KOPT-K1 (cell line): ENCODE results near the gene NCOA4.

Experiments
- H3K27ac ChIP-seq: fragments of 200-600 bp; sonication (generic); 2 replicates; pipeline ENCODE4 v1.5.1; 2016; ENCODE audit warnings: antibody characterized with exemption, mild to moderate bottlenecking, low read depth, low read length; ENCODE audit not compliant: poor library complexity, severe bottlenecking
- H3K36me3 ChIP-seq: fragments of 200-600 bp; sonication (generic); 2 replicates; pipeline ENCODE4 v1.5.1; 2017; ENCODE audit warnings: antibody characterized with exemption, mild to moderate bottlenecking, low read length, moderate library complexity; ENCODE audit not compliant: insufficient read depth
- H3K9me3 ChIP-seq: fragments of 200-600 bp; sonication (generic); 2 replicates; pipeline ENCODE4 v1.5.1; 2017; ENCODE audit warnings: antibody characterized with exemption, low read length, mild to moderate bottlenecking; ENCODE audit not compliant: insufficient read depth, poor library complexity, severe bottlenecking

NCOA4 gene

DNA sequence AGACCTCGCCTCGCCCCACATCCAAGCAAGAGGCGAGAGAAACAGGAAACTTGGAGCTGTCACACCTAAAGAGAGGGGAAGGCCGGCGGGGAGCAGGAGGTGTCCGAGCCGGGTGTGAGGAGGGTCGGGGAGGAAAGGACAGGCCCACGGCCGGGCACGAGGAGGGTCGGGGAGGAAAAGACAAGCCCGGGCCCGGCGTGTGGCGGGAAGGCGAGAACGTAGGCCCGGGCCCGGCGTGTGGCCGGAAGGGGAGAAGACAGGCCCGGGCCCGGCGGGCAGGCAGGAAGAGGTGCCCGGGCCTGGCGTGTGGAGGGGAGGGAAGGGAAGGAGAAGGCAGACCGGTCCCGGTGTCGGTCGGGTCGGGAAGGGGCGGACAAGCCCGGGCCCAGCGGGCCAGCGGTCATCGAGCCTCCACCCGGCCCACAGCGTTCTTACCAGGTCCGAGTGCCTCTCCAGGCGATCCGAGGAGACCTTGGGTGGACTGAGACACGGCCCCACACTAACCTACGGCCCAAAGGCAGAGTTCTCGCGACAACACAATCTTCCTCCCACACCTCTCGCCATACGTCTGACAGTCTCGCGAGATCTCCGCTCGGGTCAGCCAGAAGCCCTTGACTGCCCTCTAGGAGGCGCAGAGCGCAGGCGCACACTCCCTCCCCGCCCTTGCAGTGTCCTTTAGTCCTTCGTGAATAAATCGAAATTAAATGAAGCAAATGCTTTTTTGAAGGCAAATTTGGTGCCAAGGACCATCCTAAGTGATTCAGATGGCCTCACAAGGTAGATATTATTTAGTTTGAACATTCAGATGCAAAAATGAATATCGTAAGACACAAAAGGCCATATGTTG, at the start of gene NCOA4:
TSS of gene NCOA4 (minus strand) at position 533 of the 847 bp plus-strand sequence. CDS start 13,943 bp downstream, outside the sequence.
- no peaks in the 10 kb centered on the region for H3K9me3 ChIP-seq
- peak within 1 kb of the TSS; percentile 83 for H3K27ac ChIP-seq
- H3K36me3 ChIP-seq, result peaks cover 27% of the 10 kb centered on the region

DNA sequence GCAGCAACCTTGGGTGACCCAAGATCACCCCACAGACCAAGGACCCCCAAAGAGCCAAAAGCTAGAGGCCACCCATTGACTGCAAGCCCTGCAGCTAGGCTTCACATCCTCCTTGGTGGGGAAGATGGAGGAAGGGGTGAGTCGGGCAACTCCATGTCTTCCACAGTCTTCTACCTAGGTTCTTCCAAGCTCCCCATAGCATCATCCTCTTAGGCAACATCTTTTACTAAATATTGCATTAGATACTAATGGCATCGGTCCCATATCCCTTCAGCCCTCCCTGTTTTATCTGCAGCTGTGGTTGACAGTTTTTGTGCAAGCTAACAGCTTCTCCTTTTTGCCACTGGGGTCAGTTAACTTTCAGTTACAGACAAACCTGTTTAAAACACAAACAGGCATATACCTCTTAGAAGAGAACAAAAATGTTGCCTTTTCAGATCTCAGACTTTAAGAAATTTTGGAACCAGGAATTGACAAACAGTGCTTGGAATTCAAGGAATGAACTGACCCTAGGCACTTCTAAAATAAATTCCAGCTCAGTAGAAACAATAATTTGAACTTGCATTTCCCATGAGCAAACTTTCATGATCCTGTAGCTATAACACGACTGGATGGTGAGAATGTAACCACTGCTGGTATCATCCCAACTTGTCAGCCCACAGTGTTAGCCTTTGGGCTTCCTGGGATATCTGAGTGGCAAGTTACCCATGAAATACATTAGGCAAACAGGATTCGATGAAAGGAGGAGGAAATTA, 49.6 kb upstream of the NCOA4 start:
- peak overlapping the region; percentile 45 for H3K27ac ChIP-seq
- no peaks in the 10 kb centered on the region for H3K9me3 ChIP-seq

DNA sequence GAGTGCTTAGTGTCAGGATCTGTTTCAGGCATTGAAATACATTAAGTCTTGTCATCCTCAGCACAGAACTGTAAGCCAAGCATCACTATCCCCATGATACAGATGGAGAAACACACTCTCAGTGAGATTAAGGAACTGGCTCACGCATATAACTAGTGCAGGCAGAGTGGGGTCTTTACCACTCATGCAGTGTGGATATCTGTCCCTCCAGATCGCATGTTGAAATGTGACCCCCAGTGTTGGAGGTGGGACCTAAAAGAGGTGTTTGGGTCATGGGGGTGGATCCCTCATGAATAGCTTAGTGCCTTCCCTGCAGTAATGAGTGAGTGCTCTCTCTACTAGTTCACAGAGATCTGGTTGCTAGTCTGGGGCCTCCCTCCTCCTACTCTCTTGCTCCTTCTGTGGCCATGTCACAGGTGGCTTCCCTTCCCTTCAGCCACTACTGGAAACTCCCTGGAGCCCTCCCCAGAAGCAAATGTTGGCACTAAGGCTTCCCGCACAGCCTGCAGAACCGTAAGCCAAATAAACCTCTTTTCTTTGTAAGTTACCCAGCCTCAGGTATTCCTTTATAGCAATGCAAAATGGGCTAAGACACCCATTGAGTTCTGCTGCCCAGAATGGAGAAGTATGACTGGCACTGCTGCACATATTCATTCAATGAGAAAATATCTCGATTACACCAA, 47.4 kb upstream of the NCOA4 start:
- Histone ChIP-seq H3K36me3 (no peaks in the 10 kb centered on the region), H3K27ac (peak overlapping the region; percentile 42), H3K9me3 (no peaks in the 10 kb centered on the region)

More for the DNA sequence above, 49.6 kb upstream of the NCOA4 start:
- no peaks in the 10 kb centered on the region for H3K36me3 ChIP-seq

DNA sequence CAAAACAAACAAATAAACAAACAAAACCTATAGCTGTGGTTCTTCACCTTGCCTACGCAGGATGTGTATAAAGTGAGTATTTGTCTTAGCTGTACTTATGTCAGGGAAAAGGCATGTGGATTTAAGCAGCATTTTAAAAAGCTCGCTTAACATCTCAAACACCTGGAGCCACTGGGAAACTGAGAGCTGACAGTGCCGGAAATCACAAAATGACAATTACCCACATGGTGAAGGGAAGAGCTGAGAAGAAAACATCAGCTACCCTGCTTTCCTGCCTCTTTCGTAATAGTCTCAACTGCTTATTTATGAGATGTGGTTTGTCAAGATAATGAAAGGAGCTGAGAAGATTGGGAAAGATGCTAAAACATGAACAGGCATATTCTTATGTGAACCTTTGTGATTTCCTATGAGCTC, 46.7 kb upstream of the NCOA4 start:
- Histone ChIP-seq H3K36me3 (no peaks in the 10 kb centered on the region), H3K9me3 (no peaks in the 10 kb centered on the region), H3K27ac (peak overlapping the region; percentile 42)

DNA sequence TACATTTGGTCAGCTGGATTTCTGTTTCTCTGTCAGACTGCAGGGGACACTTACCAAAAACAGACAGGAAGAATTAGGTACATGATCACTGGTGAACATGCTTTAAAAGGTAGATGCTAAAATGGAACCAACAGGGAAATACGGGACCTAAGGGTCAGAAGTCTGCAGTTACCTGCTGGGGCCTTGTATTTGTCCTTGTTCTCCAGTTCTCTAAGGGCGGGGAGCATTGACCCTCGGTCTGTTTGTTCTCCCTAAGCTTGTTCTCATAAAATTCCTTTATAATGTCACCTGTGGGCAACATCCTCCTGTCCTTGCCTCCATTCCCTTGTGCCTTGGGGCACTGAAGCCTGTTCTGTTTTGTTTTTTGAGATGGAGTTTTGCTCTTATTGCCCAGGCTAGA, 45.4 kb upstream of the NCOA4 start:
- Histone ChIP-seq H3K36me3 (no peaks in the 10 kb centered on the region), H3K27ac (no peak overlapping the region), H3K9me3 (no peaks in the 10 kb centered on the region)

DNA sequence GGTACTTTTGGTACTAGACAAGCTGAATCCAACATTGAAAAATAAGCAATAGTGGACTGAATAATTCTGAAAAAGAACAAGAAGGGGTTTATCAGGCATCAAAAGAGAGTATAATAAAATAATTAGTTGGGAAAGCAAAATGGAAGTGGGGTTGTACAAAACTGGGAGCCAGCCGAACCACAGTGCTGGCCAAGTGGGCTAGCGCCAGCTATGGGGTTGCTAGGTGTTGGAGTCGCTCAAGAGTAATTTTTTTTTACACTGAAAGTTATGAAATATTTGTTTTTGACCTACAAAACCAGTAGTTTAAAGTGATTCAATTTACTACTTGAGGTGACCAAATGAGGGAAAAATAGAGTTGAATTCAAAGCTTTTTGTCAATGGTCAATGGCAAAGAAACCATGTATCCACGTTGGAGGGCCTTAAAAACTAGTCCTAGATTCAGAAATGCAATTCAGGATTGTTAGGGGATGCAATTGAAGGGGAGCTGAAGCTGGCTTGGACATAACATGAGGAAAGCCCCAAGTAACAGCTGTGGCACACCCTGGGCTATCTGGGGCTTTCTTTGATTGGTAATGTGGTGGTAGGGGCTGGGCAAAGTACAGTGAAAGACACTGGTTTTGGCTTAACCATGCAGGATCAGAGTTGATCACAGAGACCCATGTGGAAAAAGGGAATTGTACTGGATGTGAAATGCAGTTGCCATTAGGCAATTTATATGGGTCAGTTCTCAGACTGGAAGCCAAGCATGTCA, 43.9 kb upstream of the NCOA4 start:
- Histone ChIP-seq H3K27ac (no peak overlapping the region), H3K9me3 (no peaks in the 10 kb centered on the region), H3K36me3 (no peaks in the 10 kb centered on the region)

DNA sequence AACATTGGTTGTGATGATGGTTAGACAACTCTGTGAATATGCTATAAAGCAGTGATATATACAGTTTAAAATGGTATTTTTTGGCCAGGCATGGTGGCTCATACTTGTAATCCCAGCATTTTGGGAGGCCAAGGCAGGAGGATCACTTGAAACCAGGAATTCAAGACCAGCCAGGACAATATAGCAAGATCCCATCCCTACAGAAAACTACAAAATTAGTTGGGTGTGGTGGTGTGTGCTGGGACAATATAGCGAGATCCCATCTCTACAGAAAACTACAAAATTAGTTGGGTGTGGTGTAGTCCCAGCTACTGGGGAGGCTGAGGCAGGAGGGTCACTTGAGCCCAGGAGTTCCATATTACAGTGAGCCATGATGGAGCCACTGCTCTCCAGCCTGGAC, 43.1 kb upstream of the NCOA4 start:
- Histone ChIP-seq H3K9me3 (no peaks in the 10 kb centered on the region), H3K27ac (no peak overlapping the region), H3K36me3 (no peaks in the 10 kb centered on the region)

DNA sequence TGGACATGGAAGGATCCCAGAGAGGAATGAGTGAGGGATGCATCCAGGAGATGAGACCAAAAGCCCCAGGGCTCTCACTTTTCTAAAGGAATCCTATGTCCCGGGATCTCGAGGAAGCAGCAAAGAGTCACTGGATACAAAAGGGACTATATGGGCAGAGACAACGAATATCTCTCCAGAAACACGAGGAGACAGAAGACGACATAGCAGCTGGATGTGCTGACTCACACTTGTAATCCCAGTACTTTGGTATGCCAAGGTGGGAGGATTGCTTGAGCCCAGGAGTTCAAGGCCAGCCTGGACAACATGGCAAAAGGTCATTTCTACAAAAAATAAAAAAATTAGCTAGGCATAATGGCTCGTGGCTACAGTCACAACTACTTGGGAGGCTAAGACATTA, 40.3 kb upstream of the NCOA4 start:
- Histone ChIP-seq H3K36me3 (no peaks in the 10 kb centered on the region), H3K27ac (no peak overlapping the region), H3K9me3 (no peaks in the 10 kb centered on the region)

DNA sequence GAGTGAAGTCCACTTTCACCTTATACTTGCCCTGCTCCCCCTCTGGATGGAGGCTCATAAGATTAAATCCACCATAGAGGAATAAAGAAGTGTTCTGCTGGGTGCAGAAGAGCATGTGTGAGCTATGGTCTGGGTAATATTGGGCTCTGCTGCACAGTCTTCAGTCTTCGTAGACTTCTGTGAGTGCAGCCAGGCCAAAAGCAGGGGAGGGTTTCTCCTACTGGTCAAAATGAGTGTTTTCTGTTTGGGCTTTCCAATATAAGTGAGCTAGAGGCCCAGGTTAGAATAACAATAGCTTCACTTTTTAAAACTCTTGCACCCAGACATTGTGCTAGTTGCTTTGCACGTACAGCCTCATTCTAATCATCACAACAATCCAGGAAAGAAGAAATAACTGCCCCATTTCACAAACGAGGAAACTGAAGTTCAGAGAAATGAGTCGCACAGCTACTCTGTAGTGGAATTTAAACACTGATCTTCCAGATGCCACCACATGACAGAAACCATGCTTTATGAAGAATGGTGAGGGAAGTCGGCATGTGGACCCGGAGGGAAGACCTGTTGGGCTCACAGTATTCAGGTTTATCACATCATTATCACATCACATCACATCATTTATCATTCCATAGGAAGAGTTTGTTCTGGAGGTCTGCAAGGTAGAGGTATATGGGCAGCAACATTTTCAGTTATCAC, 39.5 kb upstream of the NCOA4 start:
- Histone ChIP-seq H3K27ac (no peak overlapping the region), H3K36me3 (no peaks in the 10 kb centered on the region), H3K9me3 (no peaks in the 10 kb centered on the region)

DNA sequence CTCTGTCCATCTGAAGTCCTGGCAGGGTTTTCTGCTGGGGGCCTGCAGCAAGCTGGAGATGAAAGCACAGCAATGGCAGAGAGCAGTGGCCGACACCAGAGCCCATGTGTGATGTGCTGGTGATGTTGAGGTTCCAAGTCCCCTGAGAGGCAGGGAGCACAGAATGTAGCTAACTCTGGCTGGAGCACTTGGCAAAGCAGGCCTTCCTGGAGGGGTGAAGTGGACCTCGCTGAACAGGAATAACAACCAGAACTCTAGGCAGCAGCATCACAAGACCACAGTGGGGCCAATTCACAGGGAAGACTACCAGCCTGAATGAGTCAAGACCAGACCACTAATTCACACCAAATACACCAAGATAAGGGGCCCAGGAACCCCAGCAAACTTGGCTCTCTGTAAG, 38.5 kb upstream of the NCOA4 start:
- Histone ChIP-seq H3K27ac (no peak overlapping the region), H3K9me3 (no peaks in the 10 kb centered on the region), H3K36me3 (no peaks in the 10 kb centered on the region)

DNA sequence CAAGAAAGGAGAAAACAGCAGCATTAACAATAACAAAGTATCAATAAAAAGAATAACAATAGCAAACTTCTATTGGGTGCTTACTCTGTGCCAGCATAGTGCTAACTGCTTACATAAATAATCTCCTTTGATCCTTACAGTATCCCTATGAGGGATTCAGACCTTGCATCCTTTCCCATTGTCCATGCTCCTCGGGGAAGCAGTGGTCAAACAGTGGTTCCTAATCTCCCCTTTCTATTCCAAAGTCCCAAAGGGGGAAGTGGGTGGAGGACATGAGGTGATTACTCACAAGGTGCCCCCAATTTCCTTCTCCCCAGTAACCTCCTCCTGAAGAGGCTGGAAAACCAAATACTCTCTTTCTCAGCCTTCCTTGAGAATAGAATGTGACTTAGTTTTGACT, 37.7 kb upstream of the NCOA4 start:
- no peak overlapping the region for H3K27ac ChIP-seq
- no peaks in the 10 kb centered on the region for H3K9me3 ChIP-seq
- no peaks in the 10 kb centered on the region for H3K36me3 ChIP-seq

DNA sequence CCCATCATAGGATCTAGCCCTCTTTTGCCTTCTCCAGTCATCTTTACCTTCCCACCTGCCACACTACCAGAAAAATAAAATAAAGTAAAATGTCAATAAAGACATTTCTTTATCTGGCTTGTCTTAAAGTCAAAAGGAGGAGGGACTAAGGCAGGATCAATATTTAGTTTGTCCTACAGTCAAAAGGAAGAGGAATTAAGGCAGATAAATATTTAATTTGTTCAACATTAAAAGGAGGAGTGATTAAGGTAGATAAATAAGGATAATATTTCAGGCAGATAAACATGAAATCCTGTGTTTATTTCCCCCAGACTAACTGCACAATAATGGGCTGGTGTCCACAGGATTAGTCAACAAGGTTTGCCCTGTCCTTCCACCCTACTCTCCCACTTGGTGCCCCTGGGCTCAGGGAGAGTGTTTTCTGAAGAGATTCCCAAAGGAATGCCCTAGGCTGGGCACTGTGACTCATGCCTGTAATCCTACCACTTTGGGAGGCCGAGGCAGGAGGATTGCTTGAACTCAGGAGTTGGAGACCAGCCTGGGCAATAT, 33.9 kb upstream of the NCOA4 start:
- Histone ChIP-seq H3K27ac (no peak overlapping the region), H3K36me3 (no peaks in the 10 kb centered on the region), H3K9me3 (no peaks in the 10 kb centered on the region)

DNA sequence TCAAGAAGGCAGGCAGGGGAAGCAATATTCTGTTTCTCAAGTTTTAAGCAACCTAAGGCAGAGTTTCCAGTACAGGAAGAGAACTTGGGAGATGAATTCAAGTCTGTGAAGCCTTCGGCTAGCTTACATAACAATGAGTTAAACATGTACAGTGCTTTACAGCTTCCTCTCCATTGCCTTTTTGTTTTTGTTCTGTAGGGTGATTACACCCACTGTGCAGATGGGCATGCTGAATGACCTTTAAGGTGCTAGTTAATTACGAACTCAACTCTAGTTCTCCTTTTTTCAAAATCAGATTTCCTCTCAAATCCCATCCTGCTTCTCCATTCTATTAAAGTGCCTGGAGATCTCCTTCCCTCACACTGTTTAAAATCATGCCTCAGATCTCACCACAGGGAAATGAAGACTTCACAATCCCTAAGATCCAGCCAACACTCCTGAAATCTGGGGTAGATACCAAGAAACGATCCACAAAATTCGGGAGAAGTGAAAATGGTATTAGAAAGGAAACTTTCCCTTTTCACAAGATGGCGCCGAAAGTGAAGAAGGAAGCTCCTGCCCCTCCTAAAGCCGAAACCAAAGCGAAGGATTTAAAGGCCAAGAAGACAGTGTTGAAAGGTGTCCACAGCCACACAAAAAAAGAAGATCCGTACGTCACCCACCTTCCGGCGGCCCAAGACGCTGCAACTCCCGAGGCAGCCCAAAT, 32.5 kb upstream of the NCOA4 start:
- Histone ChIP-seq H3K9me3 (no peaks in the 10 kb centered on the region), H3K27ac (no peak overlapping the region), H3K36me3 (no peaks in the 10 kb centered on the region)
